Hair follicular keratinocyte (primary cell): ENCODE measurements around the gene NUP62CL. TPM values are rescaled to one million over a fixed set of nuclear protein-coding genes. Genes with fewer than 3 reads are reported as not detected.

Source experiments
- total RNA-seq: library from RNA; depleted of rRNA; stranded (reverse); fragments of >200 nt; gene quantifications from 2 replicates; pipeline ENCODE4 v1.2.3, GENCODE V29; 2015

The NUP62CL gene
- 3.5 and 4.9 TPM in 2 replicates for total RNA-seq

GRCh38 chrX:107205770-107206696, at the start of gene NUP62CL, which contains the start of gene DNAAF6:
NUP62CL (minus strand) TSS chrX:107206433; CDS start chrX:107175146, 31,287 bp downstream.
DNAAF6 (plus strand) TSS chrX:107206611; CDS start chrX:107212876, 6,265 bp downstream.

GRCh38 chrX:107118322-107119147, 87.7 kb downstream of the NUP62CL start, which contains the start of gene RBM41:
RBM41 (minus strand) TSS chrX:107118822; CDS start chrX:107118773, 49 bp downstream.

Other genes with a start within 250 kb of the NUP62CL start
- gene MORC4, start 206.2 kb downstream of the NUP62CL start, total RNA-seq, result 14.7 and 17.1 TPM in 2 replicates
- 10.2 and 12.0 TPM in 2 replicates for gene RBM41, start 87.6 kb downstream of the NUP62CL start, total RNA-seq
- not detected in 2 replicates for gene DNAAF6, start 178 bp upstream of the NUP62CL start, total RNA-seq
- gene FRMPD3, start 243.2 kb upstream of the NUP62CL start, total RNA-seq, result not detected in 2 replicates